ENCODE measurements around the gene CDH16.

CDH16 gene

GRCh38 chr16:66950437-66950836 is 31.8 kb upstream of the CDH16 start:
- no peak for TF ChIP-seq CTCF (IDR thresholded peaks at IDR 0.05; ENCODE audit: extremely low read depth, missing control alignments)
- DNase-seq (ENCODE audit: low spot score): peak; percentile 58

- DNase-seq (ENCODE audit: low spot score): no peak
These were observed 30.8 kb upstream of the CDH16 start for GRCh38 chr16:66949472-66949871.

GRCh38 chr16:66948837-66949225 is 30.1 kb upstream of the CDH16 start:
- TF ChIP-seq CTCF (IDR thresholded peaks at IDR 0.05; ENCODE audit: extremely low read depth, missing control alignments): no peak

More at GRCh38 chr16:66949472-66949871, 30.8 kb upstream of the CDH16 start:
- no peak for TF ChIP-seq CTCF (IDR thresholded peaks at IDR 0.05; ENCODE audit: extremely low read depth, missing control alignments)

GRCh38 chr16:66948134-66948836 is 29.6 kb upstream of the CDH16 start:
- no peak for DNase-seq (ENCODE audit: low spot score)
- TF ChIP-seq CTCF (IDR thresholded peaks at IDR 0.05; ENCODE audit: extremely low read depth, missing control alignments): no peak

More at GRCh38 chr16:66948837-66949225, 30.1 kb upstream of the CDH16 start:
- no peak for DNase-seq (ENCODE audit: low spot score)

GRCh38 chr16:66947302-66948065 is 28.8 kb upstream of the CDH16 start:
- peak; percentile 73 for TF ChIP-seq CTCF (IDR thresholded peaks at IDR 0.05; ENCODE audit: extremely low read depth, missing control alignments)
- DNase-seq (ENCODE audit: low spot score): peak; percentile 87

- no peak for DNase-seq (ENCODE audit: low spot score)
- TF ChIP-seq CTCF (IDR thresholded peaks at IDR 0.05; ENCODE audit: extremely low read depth, missing control alignments): no peak
These were observed 28.3 kb upstream of the CDH16 start for GRCh38 chr16:66946974-66947301.

GRCh38 chr16:66946541-66946940 is 27.9 kb upstream of the CDH16 start:
- TF ChIP-seq CTCF (IDR thresholded peaks at IDR 0.05; ENCODE audit: extremely low read depth, missing control alignments): no peak
- no peak for DNase-seq (ENCODE audit: low spot score)
